ENCODE measurements around the gene CAPZA2.

DNA sequence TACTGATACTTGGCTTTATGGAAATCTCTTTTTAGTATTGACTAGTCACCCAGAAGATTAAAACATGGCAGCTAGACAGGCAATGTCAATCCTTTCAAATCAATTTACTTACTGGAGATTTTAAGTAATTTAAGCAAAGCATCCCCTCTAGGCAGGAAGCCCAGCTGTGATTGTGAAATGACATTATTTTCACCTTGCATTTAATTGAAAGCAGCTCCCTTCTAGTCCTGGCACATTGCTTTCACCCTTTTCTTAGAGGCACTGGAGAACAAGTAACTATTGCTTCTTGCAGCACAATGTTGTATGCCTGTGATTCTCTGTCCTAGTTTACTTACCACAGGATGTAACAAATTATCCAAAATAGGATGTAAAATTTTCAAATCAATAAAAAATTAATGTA is 104.2 kb downstream of the CAPZA2 start:
- TF ChIP-seq, protein P1, sequence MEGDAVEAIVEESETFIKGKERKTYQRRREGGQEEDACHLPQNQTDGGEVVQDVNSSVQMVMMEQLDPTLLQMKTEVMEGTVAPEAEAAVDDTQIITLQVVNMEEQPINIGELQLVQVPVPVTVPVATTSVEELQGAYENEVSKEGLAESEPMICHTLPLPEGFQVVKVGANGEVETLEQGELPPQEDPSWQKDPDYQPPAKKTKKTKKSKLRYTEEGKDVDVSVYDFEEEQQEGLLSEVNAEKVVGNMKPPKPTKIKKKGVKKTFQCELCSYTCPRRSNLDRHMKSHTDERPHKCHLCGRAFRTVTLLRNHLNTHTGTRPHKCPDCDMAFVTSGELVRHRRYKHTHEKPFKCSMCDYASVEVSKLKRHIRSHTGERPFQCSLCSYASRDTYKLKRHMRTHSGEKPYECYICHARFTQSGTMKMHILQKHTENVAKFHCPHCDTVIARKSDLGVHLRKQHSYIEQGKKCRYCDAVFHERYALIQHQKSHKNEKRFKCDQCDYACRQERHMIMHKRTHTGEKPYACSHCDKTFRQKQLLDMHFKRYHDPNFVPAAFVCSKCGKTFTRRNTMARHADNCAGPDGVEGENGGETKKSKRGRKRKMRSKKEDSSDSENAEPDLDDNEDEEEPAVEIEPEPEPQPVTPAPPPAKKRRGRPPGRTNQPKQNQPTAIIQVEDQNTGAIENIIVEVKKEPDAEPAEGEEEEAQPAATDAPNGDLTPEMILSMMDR (conservative IDR thresholded peaks at IDR 0.05; ENCODE audit: low read depth, low read length) = no peak
- TF ChIP-seq EZH2 (IDR thresholded peaks at IDR 0.05; ENCODE audit: low read length, unreplicated experiment) = no peak
